HepG2 (cell line): ENCODE results near the gene GLIPR1. TPM values are rescaled to one million over a fixed set of nuclear protein-coding genes. Genes with fewer than 3 reads are reported as not detected.

Experiments
- ATF2 ChIP-seq: sonication (generic); formaldehyde crosslinking; IDR thresholded peaks from 2 replicates; pipeline ENCODE4 v1.4.0; 2020; ENCODE audit warnings: missing genetic modification reagents
- CBX2 ChIP-seq, 2 experiments: fragments of 200-600 bp in 1 of 2; sonication (generic); formaldehyde crosslinking in 1 of 2; IDR thresholded peaks; 2 replicates each; pipeline versions ENCODE4 v1.7.0 to v1.8.1; 2018 to 2022; ENCODE audit warnings: low read depth in 2 of 2, low read length in 1 of 2, mild to moderate bottlenecking in 1 of 2, missing genetic modification reagents in 1 of 2
- CHD2 ChIP-seq: IDR thresholded peaks from 2 replicates; pipeline ENCODE4 v1.6.1; 2011; ENCODE audit warnings: low read depth, low read length, improper control_type of control experiment
- FOXA1 ChIP-seq, 2 experiments: fragments of 450-650 bp in 1 of 2; sonication (generic) in 1 of 2; formaldehyde crosslinking in 1 of 2; IDR thresholded peaks; 2 replicates each; pipeline versions ENCODE4 v1.4.0 to v1.6.1; 2016 to 2020; ENCODE audit warnings: missing genetic modification reagents in 1 of 2
- FOXK1 ChIP-seq: sonication (generic); formaldehyde crosslinking; IDR thresholded peaks from 2 replicates; pipeline ENCODE4 v1.4.0; 2020; ENCODE audit warnings: low read depth, missing genetic modification reagents, borderline replicate concordance
- HOXD1 ChIP-seq: sonication (generic); formaldehyde crosslinking; IDR thresholded peaks from 2 replicates; pipeline ENCODE4 v1.5.0; 2020; ENCODE audit warnings: missing genetic modification reagents
- KDM3A ChIP-seq: IDR thresholded peaks from 2 replicates; pipeline ENCODE4 v1.6.1; 2018; ENCODE audit warnings: low read depth, missing compliant biosample characterization
- NFYC ChIP-seq: IDR thresholded peaks from 2 replicates; pipeline ENCODE4 v1.6.1; 2016; ENCODE audit warnings: missing genetic modification reagents, missing compliant biosample characterization
- POLR2AphosphoS2 ChIP-seq: IDR thresholded peaks from 2 replicates; pipeline ENCODE4 v1.6.1; 2011; ENCODE audit warnings: low read depth, low read length, improper control_type of control experiment
- PRDM4 ChIP-seq: sonication (generic); formaldehyde crosslinking; IDR thresholded peaks from 2 replicates; pipeline ENCODE4 v1.9.0; 2021; ENCODE audit warnings: missing genetic modification reagents, borderline replicate concordance
- SIX1 ChIP-seq: sonication (generic); formaldehyde crosslinking; IDR thresholded peaks from 2 replicates; pipeline ENCODE4 v1.4.0; 2020; ENCODE audit warnings: missing genetic modification reagents, borderline replicate concordance
- TFDP2 ChIP-seq: sonication (generic); formaldehyde crosslinking; IDR thresholded peaks from 2 replicates; pipeline ENCODE4 v1.4.0; 2020; ENCODE audit warnings: missing genetic modification reagents
- YEATS4 ChIP-seq: sonication (generic); formaldehyde crosslinking; IDR thresholded peaks from 2 replicates; pipeline ENCODE4 v1.4.0; 2020; ENCODE audit warnings: missing genetic modification reagents, borderline replicate concordance
- YY1 ChIP-seq: IDR thresholded peaks from 2 replicates; pipeline ENCODE4 v1.6.1; 2011; ENCODE audit warnings: low read length, low read depth, moderate library complexity, mild to moderate bottlenecking; ENCODE audit not compliant: insufficient read depth, insufficient replicate concordance
- ZNF253 ChIP-seq: sonication (generic); formaldehyde crosslinking; IDR thresholded peaks from 2 replicates; pipeline ENCODE4 v1.8.0; 2022; ENCODE audit warnings: mild to moderate bottlenecking, missing genetic modification reagents, borderline replicate concordance
- ZNF274 ChIP-seq: sonication (generic); formaldehyde crosslinking; IDR thresholded peaks from 2 replicates; pipeline ENCODE4 v1.5.1; 2020; ENCODE audit warnings: mild to moderate bottlenecking, missing genetic modification reagents
- ZNF550 ChIP-seq: sonication (generic); formaldehyde crosslinking; IDR thresholded peaks from 2 replicates; pipeline ENCODE4 v1.4.0; 2020; ENCODE audit warnings: mild to moderate bottlenecking, missing genetic modification reagents, borderline replicate concordance
- polyA plus RNA-seq, 8 experiments: library from polyadenylated mRNA; depleted of rRNA in 3 of 8; stranded (reverse) in 7 of 8; unstranded in 1 of 8; fragments of >200 nt; fragmentation: Illumina TruSeq in 4 of 8; extraction: Trizol in 4 of 8; gene quantifications; 2 replicates each; pipeline versions ENCODE4 v1.2.1 to v1.2.3, GENCODE V29; 2011 to 2016; ENCODE audit warnings: low read depth in 4 of 8, missing spikeins in 1 of 8, mixed read lengths in 1 of 8; ENCODE audit not compliant: insufficient read depth in 1 of 8
- total RNA-seq, 5 experiments: library from RNA; depleted of rRNA; stranded (reverse); fragments of >200 nt; fragmentation: Illumina TruSeq; extraction: Trizol; gene quantifications; 2 replicates each; pipeline ENCODE4 v1.2.3, GENCODE V29; 2016; ENCODE audit warnings: low read depth in 1 of 5
- TF ChIP-seq, protein P1 (sequence below): sonication (generic); formaldehyde crosslinking; IDR thresholded peaks from 2 replicates; pipeline ENCODE4 v1.5.0; 2020; ENCODE audit warnings: missing genetic modification reagents
- TF ChIP-seq, protein P2 (sequence below): sonication (generic); formaldehyde crosslinking; IDR thresholded peaks from 2 replicates; pipeline ENCODE4 v1.4.0; 2020; ENCODE audit warnings: missing genetic modification reagents

Gene GLIPR1
- total and polyA plus RNA-seq, 2 of the 13 experiments (the other 11 are each of a cell fraction or from before 2014, with no cell fraction given), result 1.9 to 5.0 TPM

- TF ChIP-seq YEATS4 (CRISPR knock-in tag), result peak; percentile 88
- TF ChIP-seq FOXA1 (IDR thresholded peaks at IDR 0.05), result no peak
- no peak for TF ChIP-seq FOXA1 (CRISPR knock-in tag; IDR thresholded peaks at IDR 0.05)
- peak; percentile 66; the same call in 1 of the 2 replicates for TF ChIP-seq HOXD1 (CRISPR knock-in tag)
- peak; percentile 54; the same call in 1 of the 2 replicates for TF ChIP-seq SIX1 (CRISPR knock-in tag)
- TF ChIP-seq, protein P1, sequence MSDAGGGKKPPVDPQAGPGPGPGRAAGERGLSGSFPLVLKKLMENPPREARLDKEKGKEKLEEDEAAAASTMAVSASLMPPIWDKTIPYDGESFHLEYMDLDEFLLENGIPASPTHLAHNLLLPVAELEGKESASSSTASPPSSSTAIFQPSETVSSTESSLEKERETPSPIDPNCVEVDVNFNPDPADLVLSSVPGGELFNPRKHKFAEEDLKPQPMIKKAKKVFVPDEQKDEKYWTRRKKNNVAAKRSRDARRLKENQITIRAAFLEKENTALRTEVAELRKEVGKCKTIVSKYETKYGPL (CRISPR knock-in tag), result peak; percentile 18; the same call in 1 of the 2 replicates
- peak; percentile 58; the same call in 1 of the 2 replicates for TF ChIP-seq CHD2
- peak; percentile 91 for TF ChIP-seq NFYC (CRISPR knock-in tag)
- TF ChIP-seq KDM3A (CRISPR knock-in tag), result no peak
- peak; percentile 80; the same call in 1 of the 2 replicates for TF ChIP-seq FOXK1 (CRISPR knock-in tag)
- TF ChIP-seq ZNF274 (CRISPR knock-in tag), result peak; percentile 70; the same call in 1 of the 2 replicates
- TF ChIP-seq, protein P2, sequence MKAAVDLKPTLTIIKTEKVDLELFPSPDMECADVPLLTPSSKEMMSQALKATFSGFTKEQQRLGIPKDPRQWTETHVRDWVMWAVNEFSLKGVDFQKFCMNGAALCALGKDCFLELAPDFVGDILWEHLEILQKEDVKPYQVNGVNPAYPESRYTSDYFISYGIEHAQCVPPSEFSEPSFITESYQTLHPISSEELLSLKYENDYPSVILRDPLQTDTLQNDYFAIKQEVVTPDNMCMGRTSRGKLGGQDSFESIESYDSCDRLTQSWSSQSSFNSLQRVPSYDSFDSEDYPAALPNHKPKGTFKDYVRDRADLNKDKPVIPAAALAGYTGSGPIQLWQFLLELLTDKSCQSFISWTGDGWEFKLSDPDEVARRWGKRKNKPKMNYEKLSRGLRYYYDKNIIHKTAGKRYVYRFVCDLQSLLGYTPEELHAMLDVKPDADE (CRISPR knock-in tag), result peak; percentile 41; the same call in 1 of the 2 replicates
- peak; percentile 95 for TF ChIP-seq YY1
- peak; percentile 99 for TF ChIP-seq TFDP2 (CRISPR knock-in tag)
- no peak for TF ChIP-seq CBX2 (IDR thresholded peaks at IDR 0.05; ENCODE audit: low read depth, low read length)
- TF ChIP-seq CBX2 (CRISPR knock-in tag; IDR thresholded peaks at IDR 0.05; ENCODE audit: low read depth), result no peak
- TF ChIP-seq ZNF550, result no peak
- TF ChIP-seq ZNF253, result 0 out of 2 replicates have a peak, but pooled peaks have one; percentile 54
- peak; percentile 88 for TF ChIP-seq ATF2 (CRISPR knock-in tag)
- TF ChIP-seq PRDM4, result no peak
- TF ChIP-seq POLR2AphosphoS2, result no peak
Measured at GRCh38 chr12:75511116-75512048, 30.8 kb downstream of the GLIPR1 start, which contains the start of gene KRR1 (continued).
